Measurements from ENCODE around the gene GNAI3.

Gene GNAI3

DNA sequence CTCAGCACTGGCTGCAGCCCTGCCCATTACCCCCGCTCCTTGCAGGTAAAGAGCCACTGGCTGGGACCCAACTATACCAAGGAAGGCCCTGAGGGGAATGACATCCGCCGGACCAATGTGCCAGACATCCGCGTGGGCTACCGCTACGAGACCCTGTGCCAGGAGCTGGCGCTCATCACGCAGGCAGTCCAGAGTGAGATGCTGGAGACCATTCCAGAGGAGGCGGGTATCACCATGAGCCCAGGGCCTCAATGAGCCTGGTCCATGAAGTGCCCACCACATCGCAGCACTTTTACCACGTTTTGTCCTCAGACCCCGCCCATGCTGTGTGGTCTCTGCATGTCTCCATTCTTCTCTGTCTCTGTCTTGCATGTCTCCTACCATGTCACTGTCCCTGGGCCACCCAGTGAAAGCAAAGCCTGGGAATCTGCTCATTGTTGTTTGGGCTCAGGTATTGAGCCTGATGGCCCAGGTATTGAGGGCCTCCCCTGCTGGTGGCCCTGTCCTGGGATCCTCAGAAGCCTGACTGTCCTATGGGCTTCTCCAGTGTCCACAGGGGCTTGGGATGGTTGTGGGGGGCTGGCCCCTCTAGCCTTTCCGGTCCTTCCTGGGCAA, 82.6 kb downstream of the GNAI3 start:
- Histone ChIP-seq H3K4me3 (ENCODE audit: low read depth, low read length) (no peak overlapping the region), H3K4me1 (ENCODE audit: control insufficient read depth, insufficient read depth, low read length) (no peaks in the 10 kb centered on the region), H3K27ac (ENCODE audit: extremely low read depth, low read depth, low read length) (no peak overlapping the region), H3K36me3 (ENCODE audit: control insufficient read depth in 2 of 2, insufficient read depth in 1 of 2, low read length in 2 of 2) (peaks cover 4 to 60% of the 10 kb centered on the region in 2 experiments; a peak in 2 of 3 replicates), H3K9me3 (ENCODE audit: control insufficient read depth, insufficient read depth, low read depth, low read length) (no peaks in the 10 kb centered on the region)
- TF ChIP-seq ZNF529 (tag by site-specific recombination; IDR thresholded peaks at IDR 0.05; ENCODE audit: insufficient replicate concordance) (no peak), ZNF433 (tag by site-specific recombination; IDR thresholded peaks at IDR 0.05; ENCODE audit: low read depth) (no peak), ZBTB8A (tag by site-specific recombination; IDR thresholded peaks at IDR 0.05) (no peak), ZNF133 (tag by site-specific recombination; IDR thresholded peaks at IDR 0.05) (no peak), ZNF423 (tag by site-specific recombination; IDR thresholded peaks at IDR 0.05) (no peak), ZNF600 (tag by site-specific recombination; IDR thresholded peaks at IDR 0.05) (no peak), ZNF211 (tag by site-specific recombination; IDR thresholded peaks at IDR 0.05; ENCODE audit: low read depth) (no peak), KLF10 (tag by site-specific recombination; IDR thresholded peaks at IDR 0.05) (no peak), ZNF155 (tag by site-specific recombination; IDR thresholded peaks at IDR 0.05) (no peak), ZNF677 (tag by site-specific recombination; IDR thresholded peaks at IDR 0.05) (no peak), FEZF1 (tag by site-specific recombination; IDR thresholded peaks at IDR 0.05) (no peak), ZNF48 (tag by site-specific recombination; IDR thresholded peaks at IDR 0.05) (no peak), SP2 (tag by site-specific recombination; IDR thresholded peaks at IDR 0.05) (no peak)
- TF ChIP-seq, protein P1, sequence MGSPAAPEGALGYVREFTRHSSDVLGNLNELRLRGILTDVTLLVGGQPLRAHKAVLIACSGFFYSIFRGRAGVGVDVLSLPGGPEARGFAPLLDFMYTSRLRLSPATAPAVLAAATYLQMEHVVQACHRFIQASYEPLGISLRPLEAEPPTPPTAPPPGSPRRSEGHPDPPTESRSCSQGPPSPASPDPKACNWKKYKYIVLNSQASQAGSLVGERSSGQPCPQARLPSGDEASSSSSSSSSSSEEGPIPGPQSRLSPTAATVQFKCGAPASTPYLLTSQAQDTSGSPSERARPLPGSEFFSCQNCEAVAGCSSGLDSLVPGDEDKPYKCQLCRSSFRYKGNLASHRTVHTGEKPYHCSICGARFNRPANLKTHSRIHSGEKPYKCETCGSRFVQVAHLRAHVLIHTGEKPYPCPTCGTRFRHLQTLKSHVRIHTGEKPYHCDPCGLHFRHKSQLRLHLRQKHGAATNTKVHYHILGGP (tag by site-specific recombination; IDR thresholded peaks at IDR 0.05), result no peak
- TF ChIP-seq, protein P2, sequence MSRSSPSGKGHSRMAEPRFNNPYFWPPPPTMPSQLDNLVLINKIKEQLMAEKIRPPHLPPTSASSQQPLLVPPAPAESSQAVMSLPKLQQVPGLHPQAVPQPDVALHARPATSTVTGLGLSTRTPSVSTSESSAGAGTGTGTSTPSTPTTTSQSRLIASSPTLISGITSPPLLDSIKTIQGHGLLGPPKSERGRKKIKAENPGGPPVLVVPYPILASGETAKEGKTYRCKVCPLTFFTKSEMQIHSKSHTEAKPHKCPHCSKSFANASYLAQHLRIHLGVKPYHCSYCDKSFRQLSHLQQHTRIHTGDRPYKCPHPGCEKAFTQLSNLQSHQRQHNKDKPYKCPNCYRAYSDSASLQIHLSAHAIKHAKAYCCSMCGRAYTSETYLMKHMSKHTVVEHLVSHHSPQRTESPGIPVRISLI (tag by site-specific recombination; IDR thresholded peaks at IDR 0.05), result no peak
- TF ChIP-seq, protein P3, sequence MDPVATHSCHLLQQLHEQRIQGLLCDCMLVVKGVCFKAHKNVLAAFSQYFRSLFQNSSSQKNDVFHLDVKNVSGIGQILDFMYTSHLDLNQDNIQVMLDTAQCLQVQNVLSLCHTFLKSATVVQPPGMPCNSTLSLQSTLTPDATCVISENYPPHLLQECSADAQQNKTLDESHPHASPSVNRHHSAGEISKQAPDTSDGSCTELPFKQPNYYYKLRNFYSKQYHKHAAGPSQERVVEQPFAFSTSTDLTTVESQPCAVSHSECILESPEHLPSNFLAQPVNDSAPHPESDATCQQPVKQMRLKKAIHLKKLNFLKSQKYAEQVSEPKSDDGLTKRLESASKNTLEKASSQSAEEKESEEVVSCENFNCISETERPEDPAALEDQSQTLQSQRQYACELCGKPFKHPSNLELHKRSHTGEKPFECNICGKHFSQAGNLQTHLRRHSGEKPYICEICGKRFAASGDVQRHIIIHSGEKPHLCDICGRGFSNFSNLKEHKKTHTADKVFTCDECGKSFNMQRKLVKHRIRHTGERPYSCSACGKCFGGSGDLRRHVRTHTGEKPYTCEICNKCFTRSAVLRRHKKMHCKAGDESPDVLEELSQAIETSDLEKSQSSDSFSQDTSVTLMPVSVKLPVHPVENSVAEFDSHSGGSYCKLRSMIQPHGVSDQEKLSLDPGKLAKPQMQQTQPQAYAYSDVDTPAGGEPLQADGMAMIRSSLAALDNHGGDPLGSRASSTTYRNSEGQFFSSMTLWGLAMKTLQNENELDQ (tag by site-specific recombination; IDR thresholded peaks at IDR 0.05; ENCODE audit: low read depth), result no peak
- TF ChIP-seq, protein P4, sequence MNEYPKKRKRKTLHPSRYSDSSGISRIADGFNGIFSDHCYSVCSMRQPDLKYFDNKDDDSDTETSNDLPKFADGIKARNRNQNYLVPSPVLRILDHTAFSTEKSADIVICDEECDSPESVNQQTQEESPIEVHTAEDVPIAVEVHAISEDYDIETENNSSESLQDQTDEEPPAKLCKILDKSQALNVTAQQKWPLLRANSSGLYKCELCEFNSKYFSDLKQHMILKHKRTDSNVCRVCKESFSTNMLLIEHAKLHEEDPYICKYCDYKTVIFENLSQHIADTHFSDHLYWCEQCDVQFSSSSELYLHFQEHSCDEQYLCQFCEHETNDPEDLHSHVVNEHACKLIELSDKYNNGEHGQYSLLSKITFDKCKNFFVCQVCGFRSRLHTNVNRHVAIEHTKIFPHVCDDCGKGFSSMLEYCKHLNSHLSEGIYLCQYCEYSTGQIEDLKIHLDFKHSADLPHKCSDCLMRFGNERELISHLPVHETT (tag by site-specific recombination; IDR thresholded peaks at IDR 0.05), result no peak
- TF ChIP-seq, protein P5, sequence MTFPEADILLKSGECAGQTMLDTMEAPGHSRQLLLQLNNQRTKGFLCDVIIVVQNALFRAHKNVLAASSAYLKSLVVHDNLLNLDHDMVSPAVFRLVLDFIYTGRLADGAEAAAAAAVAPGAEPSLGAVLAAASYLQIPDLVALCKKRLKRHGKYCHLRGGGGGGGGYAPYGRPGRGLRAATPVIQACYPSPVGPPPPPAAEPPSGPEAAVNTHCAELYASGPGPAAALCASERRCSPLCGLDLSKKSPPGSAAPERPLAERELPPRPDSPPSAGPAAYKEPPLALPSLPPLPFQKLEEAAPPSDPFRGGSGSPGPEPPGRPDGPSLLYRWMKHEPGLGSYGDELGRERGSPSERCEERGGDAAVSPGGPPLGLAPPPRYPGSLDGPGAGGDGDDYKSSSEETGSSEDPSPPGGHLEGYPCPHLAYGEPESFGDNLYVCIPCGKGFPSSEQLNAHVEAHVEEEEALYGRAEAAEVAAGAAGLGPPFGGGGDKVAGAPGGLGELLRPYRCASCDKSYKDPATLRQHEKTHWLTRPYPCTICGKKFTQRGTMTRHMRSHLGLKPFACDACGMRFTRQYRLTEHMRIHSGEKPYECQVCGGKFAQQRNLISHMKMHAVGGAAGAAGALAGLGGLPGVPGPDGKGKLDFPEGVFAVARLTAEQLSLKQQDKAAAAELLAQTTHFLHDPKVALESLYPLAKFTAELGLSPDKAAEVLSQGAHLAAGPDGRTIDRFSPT (tag by site-specific recombination; IDR thresholded peaks at IDR 0.05), result no peak
- TF ChIP-seq, protein P6, sequence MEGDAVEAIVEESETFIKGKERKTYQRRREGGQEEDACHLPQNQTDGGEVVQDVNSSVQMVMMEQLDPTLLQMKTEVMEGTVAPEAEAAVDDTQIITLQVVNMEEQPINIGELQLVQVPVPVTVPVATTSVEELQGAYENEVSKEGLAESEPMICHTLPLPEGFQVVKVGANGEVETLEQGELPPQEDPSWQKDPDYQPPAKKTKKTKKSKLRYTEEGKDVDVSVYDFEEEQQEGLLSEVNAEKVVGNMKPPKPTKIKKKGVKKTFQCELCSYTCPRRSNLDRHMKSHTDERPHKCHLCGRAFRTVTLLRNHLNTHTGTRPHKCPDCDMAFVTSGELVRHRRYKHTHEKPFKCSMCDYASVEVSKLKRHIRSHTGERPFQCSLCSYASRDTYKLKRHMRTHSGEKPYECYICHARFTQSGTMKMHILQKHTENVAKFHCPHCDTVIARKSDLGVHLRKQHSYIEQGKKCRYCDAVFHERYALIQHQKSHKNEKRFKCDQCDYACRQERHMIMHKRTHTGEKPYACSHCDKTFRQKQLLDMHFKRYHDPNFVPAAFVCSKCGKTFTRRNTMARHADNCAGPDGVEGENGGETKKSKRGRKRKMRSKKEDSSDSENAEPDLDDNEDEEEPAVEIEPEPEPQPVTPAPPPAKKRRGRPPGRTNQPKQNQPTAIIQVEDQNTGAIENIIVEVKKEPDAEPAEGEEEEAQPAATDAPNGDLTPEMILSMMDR (tag by site-specific recombination; IDR thresholded peaks at IDR 0.05), result no peak
- CTCF ChIA-PET, result interaction anchor here (0.5 to 5.8 kb wide), 17 partner anchors 9 to 404 kb away, joined by 3 to 63 read pairs (median 4); partner anchors contain the start of genes GNAI3 and STRIP1
- POLR2A ChIA-PET, result interaction anchor here (0.5 to 4.2 kb wide), 3 partner anchors 82 to 695 kb away, joined by 5 to 25 read pairs (median 7); partner anchors contain the start of gene GNAI3
